Fibroblast of villous mesenchyme (primary cell): Measurements from ENCODE around the gene BEGAIN. TPM values are rescaled to one million over a fixed set of nuclear protein-coding genes. Genes with fewer than 3 reads are reported as not detected.
"Not testable (repeated sequence)": the region's sequence is repeated elsewhere in the genome, so short reads cannot be mapped to it uniquely, and the experiment has no call there.

Experiments used
- DNase-seq: peaks from one replicate; pipeline ENCODE4 v3.0.0-alpha.2; 2010; ENCODE audit warnings: low read depth
- H3K4me3 ChIP-seq: 2 replicates; pipeline ENCODE4 v1.5.1; 2011; ENCODE audit warnings: low read depth, mild to moderate bottlenecking, low read length
- total RNA-seq: library from RNA; depleted of rRNA; stranded (reverse); fragments of >200 nt; gene quantifications from 2 replicates; pipeline ENCODE4 v1.2.3, GENCODE V29; 2012
- TF ChIP-seq, protein P1 (sequence below): IDR thresholded peaks from 2 replicates; pipeline ENCODE4 v1.5.1; 2012; ENCODE audit warnings: low read depth, mild to moderate bottlenecking, low read length; ENCODE audit not compliant: insufficient read depth

The BEGAIN gene
- total RNA-seq, 1 donor, result not detected

DNA sequence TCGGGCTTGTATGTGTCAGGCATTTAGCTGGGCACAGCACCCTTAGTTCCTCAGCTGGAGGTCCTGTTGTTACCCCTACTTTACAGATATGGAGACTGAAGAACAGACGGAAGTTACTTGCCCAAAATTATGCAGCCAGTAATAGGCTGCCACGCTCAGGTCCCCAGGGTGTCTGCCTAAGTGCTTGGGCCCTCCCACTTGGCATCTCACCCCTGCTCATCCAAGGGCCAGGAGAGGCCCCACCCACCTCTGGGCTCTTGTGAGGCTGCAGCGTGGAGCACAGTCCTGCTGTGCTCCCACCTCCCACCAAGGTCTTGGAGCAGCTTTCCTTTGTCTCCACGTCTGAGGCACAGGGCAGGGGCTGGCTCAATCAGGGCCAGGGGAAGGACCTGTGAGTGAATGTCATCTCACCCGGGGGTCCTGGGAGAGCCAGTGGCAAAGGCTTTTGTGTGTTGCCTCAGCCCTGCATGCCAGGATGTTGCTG lies 64.6 kb downstream of the BEGAIN start:
- DNase-seq, result no peak
- TF ChIP-seq, protein P1, sequence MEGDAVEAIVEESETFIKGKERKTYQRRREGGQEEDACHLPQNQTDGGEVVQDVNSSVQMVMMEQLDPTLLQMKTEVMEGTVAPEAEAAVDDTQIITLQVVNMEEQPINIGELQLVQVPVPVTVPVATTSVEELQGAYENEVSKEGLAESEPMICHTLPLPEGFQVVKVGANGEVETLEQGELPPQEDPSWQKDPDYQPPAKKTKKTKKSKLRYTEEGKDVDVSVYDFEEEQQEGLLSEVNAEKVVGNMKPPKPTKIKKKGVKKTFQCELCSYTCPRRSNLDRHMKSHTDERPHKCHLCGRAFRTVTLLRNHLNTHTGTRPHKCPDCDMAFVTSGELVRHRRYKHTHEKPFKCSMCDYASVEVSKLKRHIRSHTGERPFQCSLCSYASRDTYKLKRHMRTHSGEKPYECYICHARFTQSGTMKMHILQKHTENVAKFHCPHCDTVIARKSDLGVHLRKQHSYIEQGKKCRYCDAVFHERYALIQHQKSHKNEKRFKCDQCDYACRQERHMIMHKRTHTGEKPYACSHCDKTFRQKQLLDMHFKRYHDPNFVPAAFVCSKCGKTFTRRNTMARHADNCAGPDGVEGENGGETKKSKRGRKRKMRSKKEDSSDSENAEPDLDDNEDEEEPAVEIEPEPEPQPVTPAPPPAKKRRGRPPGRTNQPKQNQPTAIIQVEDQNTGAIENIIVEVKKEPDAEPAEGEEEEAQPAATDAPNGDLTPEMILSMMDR, result no peak

DNA sequence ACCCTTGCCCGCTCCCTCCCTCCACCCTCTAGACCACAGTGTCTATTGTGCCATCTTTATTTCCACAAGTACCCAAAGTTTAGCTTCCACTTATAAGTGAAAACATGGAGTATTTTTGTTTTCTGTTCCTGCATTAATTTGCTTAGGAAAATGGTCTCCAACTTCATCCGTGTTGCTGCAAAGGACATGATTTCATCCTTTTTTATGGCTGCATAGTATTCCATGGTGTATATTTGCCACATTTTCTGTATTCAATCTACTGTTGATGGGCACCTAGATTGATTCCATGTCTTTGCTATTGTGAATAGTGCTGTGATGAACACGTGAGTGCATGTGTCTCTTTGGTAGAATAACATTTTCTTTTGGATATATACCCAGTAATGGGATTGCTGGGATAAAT lies 81.2 kb downstream of the BEGAIN start:
- DNase-seq, H3K4me3 ChIP-seq: not testable (repeated sequence)

More for the DNA sequence above, 64.6 kb downstream of the BEGAIN start:
- no peak overlapping the region for H3K4me3 ChIP-seq

GRCh38 chr14:100504372-100505078 lies 82.7 kb downstream of the BEGAIN start:
- TF ChIP-seq, protein P1, result no peak
- H3K4me3 ChIP-seq, result no peak overlapping the region
- no peak for DNase-seq

GRCh38 chr14:100503251-100503650 lies 84.0 kb downstream of the BEGAIN start:
- TF ChIP-seq, protein P1, result no peak
- no peak for DNase-seq
- no peak overlapping the region for H3K4me3 ChIP-seq

- no peak for DNase-seq
- H3K4me3 ChIP-seq, result no peak overlapping the region
- TF ChIP-seq, protein P1, result no peak
These were observed 84.5 kb downstream of the BEGAIN start for GRCh38 chr14:100502622-100503220.

- no peak overlapping the region for H3K4me3 ChIP-seq
- DNase-seq, result no peak
- TF ChIP-seq, protein P1, result no peak
These were observed 87.1 kb downstream of the BEGAIN start for GRCh38 chr14:100500128-100500527.

DNA sequence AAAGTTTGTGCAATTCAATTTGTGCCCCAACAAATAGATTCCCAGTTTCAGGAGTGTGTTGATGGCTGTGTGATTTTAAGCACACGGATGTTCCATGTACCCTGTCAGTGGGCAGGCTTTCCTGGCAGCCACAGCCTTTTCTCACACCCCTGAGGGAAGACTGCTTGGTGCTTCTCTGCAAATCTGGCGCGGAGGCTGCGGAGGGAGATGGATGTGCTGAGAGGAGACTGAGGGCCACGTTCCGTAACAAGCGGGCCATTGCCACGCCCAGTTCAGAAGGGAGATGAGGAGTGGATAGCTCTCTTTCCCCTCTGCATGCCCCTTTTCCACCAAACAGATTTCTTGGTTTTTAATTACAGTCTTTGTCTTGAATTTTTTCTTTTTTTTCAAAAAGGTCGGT lies 89.1 kb downstream of the BEGAIN start:
- no peak for DNase-seq
- TF ChIP-seq, protein P1, result no peak
- no peak overlapping the region for H3K4me3 ChIP-seq
